Fibroblast of skin of back (primary cell): Measurements from ENCODE around the gene TBCB.
"Not testable (repeated sequence)": the region's sequence is repeated elsewhere in the genome, so short reads cannot be mapped to it uniquely, and the experiment has no call there.

ENCODE experiments used
- DNase-seq: peaks from one replicate; pipeline ENCODE4 v3.0.0-alpha.2; 2013

TBCB gene

DNA sequence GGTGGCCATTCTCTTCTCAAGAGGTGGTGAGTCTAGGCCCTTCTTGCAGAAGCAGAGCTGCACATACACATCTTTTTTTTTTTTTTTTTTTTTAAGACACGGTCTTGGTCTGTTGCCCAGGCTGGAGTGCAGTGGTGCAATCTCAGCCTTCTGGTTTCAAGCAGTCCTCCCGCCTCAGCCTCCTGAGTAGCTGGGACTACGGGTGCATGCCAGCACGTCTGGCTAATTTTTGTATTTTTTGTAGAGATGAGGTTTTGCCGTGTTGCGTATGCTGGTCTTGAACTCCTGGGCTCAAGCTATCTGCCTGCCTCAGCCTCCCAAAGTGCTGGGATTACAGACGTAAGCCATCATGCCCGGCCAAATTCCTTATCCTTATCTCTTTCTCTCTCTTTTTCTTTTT is 58.6 kb downstream of the TBCB start:
- not testable (repeated sequence) for DNase-seq
